ENCODE results near the gene VWA5B2. TPM values are rescaled to one million over a fixed set of nuclear protein-coding genes. Genes with fewer than 3 reads are reported as not detected.

VWA5B2 gene
- total RNA-seq, 1 donor from 2014 or later = 0.11 TPM

DNA sequence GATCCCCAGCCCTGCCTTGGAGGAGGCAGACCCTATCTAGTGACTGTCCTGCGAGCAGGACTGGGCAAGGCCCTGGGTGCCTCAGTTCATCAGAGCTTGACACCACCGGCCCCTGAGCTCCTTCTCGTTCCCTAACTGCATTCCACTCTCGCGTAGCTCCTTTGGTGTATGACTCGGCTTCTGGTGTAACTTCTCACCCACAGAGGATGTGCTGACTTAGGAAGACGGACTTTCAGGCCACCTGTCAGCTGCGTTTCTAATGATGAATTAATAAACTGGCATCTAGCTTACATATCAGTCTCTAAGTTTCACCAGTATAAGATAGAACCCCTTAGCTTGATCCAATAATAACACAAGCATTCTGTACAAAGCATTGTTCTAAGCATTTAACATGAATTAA lies 25.9 kb upstream of the VWA5B2 start:
- no peak overlapping the region for H3K27ac Mint-ChIP-seq (ENCODE audit: unreplicated experiment)
- no peaks in the 10 kb centered on the region for H3K36me3 Mint-ChIP-seq (ENCODE audit: unreplicated experiment)

DNA sequence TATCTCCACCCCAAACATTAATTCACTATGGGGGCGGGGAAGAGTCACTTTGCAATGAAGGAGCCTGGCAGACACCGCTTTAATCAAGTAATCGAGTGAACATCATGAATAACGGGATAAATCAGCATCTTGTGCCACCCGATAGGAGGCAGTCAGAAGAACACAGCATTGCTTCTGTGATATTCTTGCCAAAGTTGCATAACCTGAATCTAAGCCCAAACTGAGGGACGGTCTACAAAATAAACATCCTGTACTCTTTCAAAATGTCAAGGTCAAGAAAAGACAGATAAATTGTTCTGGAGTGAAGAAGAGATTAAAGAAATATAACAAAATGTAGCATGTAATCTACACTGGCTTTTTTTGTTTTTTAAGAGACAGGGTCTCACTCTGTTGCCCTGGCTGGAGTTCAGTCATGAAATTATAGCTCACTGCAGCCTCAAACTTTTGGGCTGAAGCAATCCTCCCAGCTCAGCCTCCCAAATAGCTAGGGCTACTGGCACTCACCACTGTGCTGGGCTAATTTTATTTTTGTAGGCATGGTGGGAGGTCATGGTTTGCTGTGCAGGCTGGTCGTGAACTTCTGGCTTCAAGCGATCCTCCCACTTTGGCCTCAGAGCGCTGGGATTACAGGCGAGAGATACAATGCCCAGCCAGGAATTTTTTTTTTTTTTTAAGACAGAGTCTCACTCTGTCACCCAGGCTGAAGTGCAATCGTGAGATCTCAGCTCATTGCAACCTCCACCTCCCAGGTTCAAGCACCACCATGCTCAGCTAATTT lies 20.1 kb upstream of the VWA5B2 start:
- H3K27ac Mint-ChIP-seq (ENCODE audit: unreplicated experiment) = no peak overlapping the region
- no peaks in the 10 kb centered on the region for H3K9me3 Mint-ChIP-seq (ENCODE audit: unreplicated experiment)
- no peak overlapping the region for H3K4me3 Mint-ChIP-seq (ENCODE audit: unreplicated experiment)
- TF ChIP-seq, protein P1, sequence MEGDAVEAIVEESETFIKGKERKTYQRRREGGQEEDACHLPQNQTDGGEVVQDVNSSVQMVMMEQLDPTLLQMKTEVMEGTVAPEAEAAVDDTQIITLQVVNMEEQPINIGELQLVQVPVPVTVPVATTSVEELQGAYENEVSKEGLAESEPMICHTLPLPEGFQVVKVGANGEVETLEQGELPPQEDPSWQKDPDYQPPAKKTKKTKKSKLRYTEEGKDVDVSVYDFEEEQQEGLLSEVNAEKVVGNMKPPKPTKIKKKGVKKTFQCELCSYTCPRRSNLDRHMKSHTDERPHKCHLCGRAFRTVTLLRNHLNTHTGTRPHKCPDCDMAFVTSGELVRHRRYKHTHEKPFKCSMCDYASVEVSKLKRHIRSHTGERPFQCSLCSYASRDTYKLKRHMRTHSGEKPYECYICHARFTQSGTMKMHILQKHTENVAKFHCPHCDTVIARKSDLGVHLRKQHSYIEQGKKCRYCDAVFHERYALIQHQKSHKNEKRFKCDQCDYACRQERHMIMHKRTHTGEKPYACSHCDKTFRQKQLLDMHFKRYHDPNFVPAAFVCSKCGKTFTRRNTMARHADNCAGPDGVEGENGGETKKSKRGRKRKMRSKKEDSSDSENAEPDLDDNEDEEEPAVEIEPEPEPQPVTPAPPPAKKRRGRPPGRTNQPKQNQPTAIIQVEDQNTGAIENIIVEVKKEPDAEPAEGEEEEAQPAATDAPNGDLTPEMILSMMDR (IDR thresholded peaks at IDR 0.05) = no peak
- H3K27me3 Mint-ChIP-seq (ENCODE audit: unreplicated experiment) = peaks cover 45% of the 10 kb centered on the region
- no peaks in the 10 kb centered on the region for H3K4me1 Mint-ChIP-seq (ENCODE audit: unreplicated experiment)
- no peaks in the 10 kb centered on the region for H3K36me3 Mint-ChIP-seq (ENCODE audit: unreplicated experiment)
- no peak for DNase-seq (ENCODE audit: extremely low spot score, unreplicated experiment)

More for the DNA sequence above, 25.9 kb upstream of the VWA5B2 start:
- no peak for DNase-seq (ENCODE audit: extremely low spot score, unreplicated experiment)
- Mint-ChIP-seq H3K4me3 (ENCODE audit: unreplicated experiment) (no peak overlapping the region), H3K27me3 (ENCODE audit: unreplicated experiment) (peaks cover 22% of the 10 kb centered on the region), H3K4me1 (ENCODE audit: unreplicated experiment) (no peaks in the 10 kb centered on the region), H3K9me3 (ENCODE audit: unreplicated experiment) (no peaks in the 10 kb centered on the region)
- TF ChIP-seq, protein P1 (IDR thresholded peaks at IDR 0.05) = no peak

DNA sequence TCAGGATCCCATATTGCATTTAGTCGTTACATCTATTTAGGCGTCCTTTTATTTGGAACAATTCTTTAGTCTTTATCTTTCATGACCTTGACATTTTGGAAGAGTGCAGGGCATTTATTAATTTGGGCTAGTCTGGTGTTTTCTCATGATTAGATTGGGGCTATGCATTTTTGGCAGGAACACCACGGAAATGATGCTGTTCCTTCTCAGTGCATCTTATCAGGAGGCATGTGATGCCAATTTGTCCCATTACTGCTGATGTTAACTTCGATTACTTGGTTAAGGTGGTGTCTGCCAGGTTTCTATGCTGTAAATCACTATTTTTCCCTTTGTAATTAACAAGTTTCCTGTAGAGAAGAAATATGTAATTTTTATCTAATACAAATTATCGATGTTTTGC lies 18.1 kb upstream of the VWA5B2 start:
- TF ChIP-seq, protein P1 (IDR thresholded peaks at IDR 0.05) = no peak
- no peak for DNase-seq (ENCODE audit: extremely low spot score, unreplicated experiment)
- Mint-ChIP-seq H3K36me3 (ENCODE audit: unreplicated experiment) (no peaks in the 10 kb centered on the region), H3K4me3 (ENCODE audit: unreplicated experiment) (no peak overlapping the region), H3K9me3 (ENCODE audit: unreplicated experiment) (no peaks in the 10 kb centered on the region), H3K27me3 (ENCODE audit: unreplicated experiment) (peaks cover 48% of the 10 kb centered on the region), H3K27ac (ENCODE audit: unreplicated experiment) (no peak overlapping the region), H3K4me1 (ENCODE audit: unreplicated experiment) (no peaks in the 10 kb centered on the region)

DNA sequence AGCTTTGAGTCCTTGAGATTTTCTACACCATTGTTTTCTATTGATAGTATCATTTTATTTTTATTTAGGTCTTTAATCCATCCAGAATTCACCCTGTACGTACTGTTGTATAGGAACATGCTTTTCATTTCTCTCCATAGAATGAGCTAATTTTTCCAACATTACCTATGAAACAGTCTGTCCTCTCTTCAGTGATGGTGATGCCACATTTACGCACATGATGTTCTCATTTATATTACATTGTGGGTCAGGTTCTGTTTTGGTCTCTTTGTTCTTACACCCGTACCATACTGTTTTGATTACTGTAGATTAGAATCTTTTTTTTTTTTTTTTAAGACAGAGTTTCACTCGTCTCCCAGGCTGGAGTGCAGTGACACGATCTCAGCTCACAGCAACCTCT lies 17.7 kb upstream of the VWA5B2 start:
- no peak for DNase-seq (ENCODE audit: extremely low spot score, unreplicated experiment)
- TF ChIP-seq, protein P1 (IDR thresholded peaks at IDR 0.05) = no peak
- no peak overlapping the region for H3K27ac Mint-ChIP-seq (ENCODE audit: unreplicated experiment)
- peaks cover 44% of the 10 kb centered on the region for H3K27me3 Mint-ChIP-seq (ENCODE audit: unreplicated experiment)
- no peaks in the 10 kb centered on the region for H3K36me3 Mint-ChIP-seq (ENCODE audit: unreplicated experiment)
- no peak overlapping the region for H3K4me3 Mint-ChIP-seq (ENCODE audit: unreplicated experiment)
- no peaks in the 10 kb centered on the region for H3K9me3 Mint-ChIP-seq (ENCODE audit: unreplicated experiment)
- H3K4me1 Mint-ChIP-seq (ENCODE audit: unreplicated experiment) = no peaks in the 10 kb centered on the region

DNA sequence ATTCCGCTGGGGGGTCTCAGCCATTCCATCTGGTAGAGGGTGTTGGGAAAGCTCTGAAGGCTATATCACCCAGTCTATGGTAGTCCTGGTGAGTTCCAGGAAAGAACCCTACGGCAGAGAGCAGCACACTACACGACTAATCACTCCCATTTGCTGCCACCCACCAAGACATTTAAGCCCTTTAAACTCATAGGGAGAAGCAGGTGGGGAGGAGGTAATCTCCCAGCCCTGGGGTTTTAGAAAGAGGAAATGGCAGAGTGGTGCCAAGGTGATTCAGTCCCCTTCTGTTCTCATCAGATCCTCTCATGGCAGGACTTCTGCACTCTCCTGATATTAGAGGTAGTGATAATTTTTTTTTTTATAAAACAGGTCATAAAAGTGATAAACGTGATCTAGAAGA lies 10.6 kb upstream of the VWA5B2 start:
- Mint-ChIP-seq H3K36me3 (ENCODE audit: unreplicated experiment) (no peaks in the 10 kb centered on the region), H3K4me1 (ENCODE audit: unreplicated experiment) (no peaks in the 10 kb centered on the region), H3K4me3 (ENCODE audit: unreplicated experiment) (no peak overlapping the region), H3K9me3 (ENCODE audit: unreplicated experiment) (no peaks in the 10 kb centered on the region), H3K27me3 (ENCODE audit: unreplicated experiment) (peaks cover 22% of the 10 kb centered on the region), H3K27ac (ENCODE audit: unreplicated experiment) (no peak overlapping the region)
- TF ChIP-seq, protein P1 (IDR thresholded peaks at IDR 0.05) = no peak
- DNase-seq (ENCODE audit: extremely low spot score, unreplicated experiment) = no peak
